Neutrophil (primary cell): ENCODE measurements around the gene DLX4.

Source experiments
- H3K27ac ChIP-seq: fragments of 200-600 bp; sonication (generic); 2 replicates; pipeline ENCODE4 v1.5.1; 2016; ENCODE audit warnings: mild to moderate bottlenecking, moderate library complexity
- H3K27me3 ChIP-seq: fragments of 200-600 bp; sonication (generic); 2 replicates; pipeline ENCODE4 v1.6.0; 2016; ENCODE audit warnings: mild to moderate bottlenecking
- H3K36me3 ChIP-seq: fragments of 200-600 bp; sonication (generic); 2 replicates; pipeline ENCODE4 v1.5.1; 2017
- H3K4me1 ChIP-seq, 2 experiments: fragments of 200-600 bp in 1 of 2; sonication (generic) in 1 of 2; 1 replicate in 1 of 2; 2 replicates in 1 of 2; pipeline versions ENCODE4 v1.5.1 to v1.6.1; 2013 to 2016; ENCODE audit warnings: low read depth in 1 of 2, low read length in 1 of 2, mild to moderate bottlenecking in 1 of 2, moderate library complexity in 1 of 2; ENCODE audit not compliant: control insufficient read depth in 1 of 2, insufficient read depth in 1 of 2
- H3K4me3 ChIP-seq, 2 experiments: fragments of 200-600 bp in 1 of 2; sonication (generic) in 1 of 2; 1 replicate in 1 of 2; 2 replicates in 1 of 2; pipeline ENCODE4 v1.5.1; 2013 to 2016; ENCODE audit warnings: low read depth in 1 of 2, low read length in 1 of 2, mild to moderate bottlenecking in 1 of 2, moderate library complexity in 1 of 2
- H3K9me3 ChIP-seq: fragments of 200-600 bp; sonication (generic); 2 replicates; pipeline ENCODE4 v1.5.1; 2016
- CTCF ChIP-seq: fragments of 200-600 bp; sonication (generic); IDR thresholded peaks from 2 replicates; pipeline ENCODE4 v1.5.1; 2016; ENCODE audit warnings: antibody characterized with exemption

Gene DLX4

GRCh38 chr17:49931416-49932137, 37.4 kb upstream of the DLX4 start:
- H3K4me1 ChIP-seq: no peaks in the 10 kb centered on the region
- TF ChIP-seq CTCF: no peak
- H3K4me3 ChIP-seq: no peak overlapping the region
- no peaks in the 10 kb centered on the region for H3K36me3 ChIP-seq
- no peak overlapping the region for H3K27ac ChIP-seq
- peaks cover 78% of the 10 kb centered on the region for H3K27me3 ChIP-seq
- H3K9me3 ChIP-seq: no peaks in the 10 kb centered on the region

- H3K9me3 ChIP-seq: no peaks in the 10 kb centered on the region
- no peaks in the 10 kb centered on the region for H3K36me3 ChIP-seq
- TF ChIP-seq CTCF: no peak
- H3K4me3 ChIP-seq: no peak overlapping the region
- H3K4me1 ChIP-seq: no peaks in the 10 kb centered on the region
- H3K27ac ChIP-seq: no peak overlapping the region
- H3K27me3 ChIP-seq: peaks cover 75% of the 10 kb centered on the region
Measured at GRCh38 chr17:49932138-49932723, 36.8 kb upstream of the DLX4 start.

GRCh38 chr17:49932901-49933300, 36.1 kb upstream of the DLX4 start:
- peaks cover 73% of the 10 kb centered on the region for H3K27me3 ChIP-seq

GRCh38 chr17:49935526-49936210, 33.3 kb upstream of the DLX4 start:
- Histone ChIP-seq H3K27ac (no peak overlapping the region), H3K9me3 (no peaks in the 10 kb centered on the region), H3K4me3 (no peak overlapping the region), H3K27me3 (peaks cover 78% of the 10 kb centered on the region), H3K36me3 (no peaks in the 10 kb centered on the region), H3K4me1 (peaks cover 3 to 4% of the 10 kb centered on the region in 2 experiments)
- TF ChIP-seq CTCF: no peak

More at GRCh38 chr17:49932901-49933300, 36.1 kb upstream of the DLX4 start:
- H3K4me3 ChIP-seq: no peak overlapping the region
- TF ChIP-seq CTCF: no peak
- H3K9me3 ChIP-seq: no peaks in the 10 kb centered on the region
- H3K27ac ChIP-seq: no peak overlapping the region
- no peaks in the 10 kb centered on the region for H3K36me3 ChIP-seq
- no peaks in the 10 kb centered on the region for H3K4me1 ChIP-seq

GRCh38 chr17:49936386-49936785, 32.6 kb upstream of the DLX4 start:
- peaks cover 76% of the 10 kb centered on the region for H3K27me3 ChIP-seq

More at GRCh38 chr17:49936386-49936785, 32.6 kb upstream of the DLX4 start:
- Histone ChIP-seq H3K27ac (no peak overlapping the region), H3K9me3 (no peaks in the 10 kb centered on the region), H3K36me3 (no peaks in the 10 kb centered on the region), H3K4me1 (peaks cover 3 to 4% of the 10 kb centered on the region in 2 experiments), H3K4me3 (no peak overlapping the region)
- no peak for TF ChIP-seq CTCF
